Measurements from ENCODE around the gene MMS22L. TPM values are rescaled to one million over a fixed set of nuclear protein-coding genes. Genes with fewer than 3 reads are reported as not detected.
"Not testable (repeated sequence)": the region's sequence is repeated elsewhere in the genome, so short reads cannot be mapped to it uniquely, and the experiment has no call there.

The MMS22L gene
- total RNA-seq, 1 donor: 10.2 TPM

DNA sequence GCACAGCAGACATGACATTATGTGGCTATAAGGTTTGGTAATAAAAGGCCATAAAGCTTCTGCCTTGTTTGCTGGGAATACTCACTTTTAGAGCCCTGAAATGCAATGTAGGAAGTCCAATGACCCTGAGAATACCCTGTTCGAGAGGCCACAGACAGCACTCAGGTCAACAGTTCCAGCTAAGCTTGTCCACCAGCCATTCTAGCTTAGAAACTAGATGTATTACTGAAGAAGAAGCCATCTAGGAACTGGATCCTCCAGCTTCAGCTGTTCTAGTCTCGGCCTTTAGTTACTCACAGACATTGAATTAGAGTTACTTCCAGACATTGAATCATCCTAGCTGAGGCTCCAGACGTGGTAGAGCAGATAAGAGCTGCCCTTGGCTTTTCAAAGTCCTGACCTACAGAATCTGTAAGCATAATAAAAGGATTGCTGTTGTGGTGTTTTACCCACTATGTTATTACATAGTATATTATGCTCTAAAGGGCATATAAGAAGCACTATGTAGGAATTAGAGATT lies 84.9 kb downstream of the MMS22L start:
- Histone ChIP-seq H3K27me3 (ENCODE audit: insufficient read depth, low read length) (no peaks in the 10 kb centered on the region), H3K9me3 (ENCODE audit: low read depth, low read length) (no peaks in the 10 kb centered on the region), H3K4me3 (ENCODE audit: low read length) (no peak overlapping the region), H3K4me1 (ENCODE audit: insufficient read depth, low read length) (no peaks in the 10 kb centered on the region)

DNA sequence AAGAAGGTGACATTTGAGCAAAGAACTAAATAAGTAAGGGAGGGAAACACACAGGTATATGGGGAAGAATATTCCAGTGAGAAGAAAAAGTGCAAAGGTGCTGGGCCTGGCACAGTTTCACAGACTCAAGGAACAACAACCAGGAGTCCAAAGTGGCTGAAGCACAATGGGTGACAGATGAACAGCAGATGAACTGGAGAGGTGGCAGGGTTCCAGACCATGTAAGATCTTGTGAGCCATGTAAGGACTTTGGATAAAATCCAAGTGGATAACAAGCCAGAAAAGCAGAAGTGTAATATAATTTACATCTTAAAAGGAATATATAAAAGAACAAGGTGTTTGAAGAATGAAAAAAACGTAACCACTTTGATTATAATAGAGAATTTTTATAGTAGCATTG lies 87.9 kb downstream of the MMS22L start:
- Histone ChIP-seq H3K4me1 (ENCODE audit: insufficient read depth, low read length) (no peaks in the 10 kb centered on the region), H3K27me3 (ENCODE audit: insufficient read depth, low read length) (no peaks in the 10 kb centered on the region), H3K9me3 (ENCODE audit: low read depth, low read length) (no peaks in the 10 kb centered on the region)

DNA sequence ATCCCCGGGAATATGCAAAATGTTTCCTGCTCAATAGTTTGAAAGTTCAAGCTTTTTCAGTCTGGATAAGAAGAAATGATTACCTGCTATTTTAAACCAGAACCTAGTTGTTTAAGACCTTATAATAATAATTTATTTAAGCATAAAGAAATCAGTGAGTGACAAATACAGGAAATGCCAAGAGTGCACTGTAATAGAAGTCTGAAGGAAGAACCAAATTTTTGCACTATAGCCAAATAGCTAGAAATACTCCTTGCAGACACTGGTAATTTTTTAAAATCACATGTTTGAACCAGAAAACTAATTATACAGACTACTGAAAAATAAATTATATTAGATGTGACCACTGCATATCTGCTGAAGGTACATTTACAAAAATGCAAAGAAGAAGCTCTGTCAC lies 93.2 kb downstream of the MMS22L start:
- no peak overlapping the region for H3K4me3 ChIP-seq (ENCODE audit: low read length)
- H3K9me3 ChIP-seq (ENCODE audit: low read depth, low read length): no peaks in the 10 kb centered on the region
- no peaks in the 10 kb centered on the region for H3K27me3 ChIP-seq (ENCODE audit: insufficient read depth, low read length)
- H3K4me1 ChIP-seq (ENCODE audit: insufficient read depth, low read length): no peaks in the 10 kb centered on the region

More for the DNA sequence above, 87.9 kb downstream of the MMS22L start:
- no peak overlapping the region for H3K4me3 ChIP-seq (ENCODE audit: low read length)

DNA sequence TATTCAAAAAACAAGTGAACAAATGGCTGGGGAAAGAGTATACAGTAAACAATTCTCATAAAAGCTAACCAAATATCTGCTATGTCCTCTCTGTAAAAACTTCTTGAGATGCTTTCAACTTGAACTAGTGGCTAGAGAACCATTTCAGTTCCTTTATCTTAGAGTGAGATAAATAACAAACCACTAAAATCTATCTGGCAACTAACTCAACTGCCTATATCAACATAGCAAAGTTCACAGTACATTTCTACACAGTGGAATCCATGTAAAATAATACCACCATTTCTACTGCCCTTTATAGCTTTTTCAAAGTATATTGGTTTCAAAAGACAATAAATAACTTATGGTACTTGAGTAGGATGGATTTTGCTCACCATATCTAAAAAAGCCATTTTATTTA lies 95.1 kb downstream of the MMS22L start:
- no peaks in the 10 kb centered on the region for H3K4me1 ChIP-seq (ENCODE audit: insufficient read depth, low read length)
- H3K9me3 ChIP-seq (ENCODE audit: low read depth, low read length): no peaks in the 10 kb centered on the region

DNA sequence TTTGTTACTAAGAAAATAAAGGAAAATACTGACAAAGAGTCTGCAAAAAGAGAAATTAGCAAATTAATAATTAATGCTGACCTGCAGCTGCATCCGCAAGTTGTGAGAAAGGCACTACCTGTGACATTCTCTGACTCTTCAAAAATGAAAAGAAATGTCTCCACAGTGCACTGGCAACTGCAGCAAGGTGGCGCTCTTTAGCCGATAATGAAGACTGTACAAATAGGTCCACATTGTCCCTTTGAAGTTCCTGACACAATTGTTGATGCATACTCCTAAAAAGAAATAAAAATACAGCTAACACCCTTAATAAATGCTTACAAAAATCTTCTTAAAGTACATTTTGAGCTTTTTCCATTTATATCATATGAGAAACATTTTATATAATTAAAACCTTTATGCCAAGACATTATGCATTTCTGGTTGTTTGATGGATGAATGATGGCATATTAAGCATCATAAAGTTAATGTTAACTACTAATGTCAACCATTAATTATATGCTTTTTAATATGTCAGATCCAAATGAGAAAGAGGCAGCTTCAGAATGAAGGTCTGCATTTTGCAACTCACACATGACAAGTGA lies 96.5 kb downstream of the MMS22L start:
- H3K9me3 ChIP-seq (ENCODE audit: low read depth, low read length): no peaks in the 10 kb centered on the region
- no peaks in the 10 kb centered on the region for H3K4me1 ChIP-seq (ENCODE audit: insufficient read depth, low read length)
- no peaks in the 10 kb centered on the region for H3K27me3 ChIP-seq (ENCODE audit: insufficient read depth, low read length)
- no peak overlapping the region for H3K4me3 ChIP-seq (ENCODE audit: low read length)

More for the DNA sequence above, 95.1 kb downstream of the MMS22L start:
- no peaks in the 10 kb centered on the region for H3K27me3 ChIP-seq (ENCODE audit: insufficient read depth, low read length)
- H3K4me3 ChIP-seq (ENCODE audit: low read length): no peak overlapping the region

DNA sequence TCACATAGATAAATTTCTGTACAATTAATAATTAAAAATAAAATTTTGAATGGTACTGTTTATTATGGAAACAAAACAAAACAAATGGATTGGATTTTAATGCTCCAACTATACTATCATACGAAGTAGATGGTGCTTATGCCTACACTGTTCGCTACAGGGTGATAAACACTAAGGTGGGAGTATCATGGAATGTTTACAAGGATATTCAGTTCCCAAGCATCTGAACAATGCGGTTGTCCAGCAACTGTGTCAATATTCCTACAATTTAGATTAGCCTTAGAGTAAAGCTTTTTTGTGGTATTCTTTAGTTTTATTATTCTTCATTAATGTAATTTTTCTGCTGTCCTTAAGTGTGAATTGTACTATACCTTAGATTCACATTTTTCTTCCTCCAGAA lies 105.1 kb downstream of the MMS22L start:
- Histone ChIP-seq H3K27me3 (ENCODE audit: insufficient read depth, low read length) (no peaks in the 10 kb centered on the region), H3K9me3 (ENCODE audit: low read depth, low read length) (no peaks in the 10 kb centered on the region), H3K4me3 (ENCODE audit: low read length) (no peak overlapping the region)

DNA sequence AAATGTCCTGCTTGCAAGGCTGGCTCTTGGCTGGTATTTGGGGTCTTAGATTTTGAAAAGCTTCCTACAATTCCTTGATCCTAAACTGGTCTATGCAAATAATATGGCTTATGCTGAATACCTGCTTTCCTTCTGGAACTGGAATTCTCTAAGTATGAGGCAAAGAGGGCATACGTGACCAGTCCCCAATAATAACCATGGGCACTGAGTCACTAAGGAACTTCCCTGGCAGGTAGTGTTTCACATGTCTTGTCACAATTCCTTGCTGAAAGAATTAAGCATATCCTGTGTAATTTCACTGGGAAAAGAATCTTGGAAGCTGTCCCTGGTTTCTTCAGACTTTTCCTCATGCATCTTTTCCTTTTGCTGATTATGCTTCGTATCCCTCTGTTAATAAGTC lies 106.5 kb downstream of the MMS22L start:
- no peak overlapping the region for H3K4me3 ChIP-seq (ENCODE audit: low read length)
- no peaks in the 10 kb centered on the region for H3K27me3 ChIP-seq (ENCODE audit: insufficient read depth, low read length)
- no peaks in the 10 kb centered on the region for H3K9me3 ChIP-seq (ENCODE audit: low read depth, low read length)
- no peaks in the 10 kb centered on the region for H3K4me1 ChIP-seq (ENCODE audit: insufficient read depth, low read length)

More for the DNA sequence above, 105.1 kb downstream of the MMS22L start:
- no peaks in the 10 kb centered on the region for H3K4me1 ChIP-seq (ENCODE audit: insufficient read depth, low read length)

DNA sequence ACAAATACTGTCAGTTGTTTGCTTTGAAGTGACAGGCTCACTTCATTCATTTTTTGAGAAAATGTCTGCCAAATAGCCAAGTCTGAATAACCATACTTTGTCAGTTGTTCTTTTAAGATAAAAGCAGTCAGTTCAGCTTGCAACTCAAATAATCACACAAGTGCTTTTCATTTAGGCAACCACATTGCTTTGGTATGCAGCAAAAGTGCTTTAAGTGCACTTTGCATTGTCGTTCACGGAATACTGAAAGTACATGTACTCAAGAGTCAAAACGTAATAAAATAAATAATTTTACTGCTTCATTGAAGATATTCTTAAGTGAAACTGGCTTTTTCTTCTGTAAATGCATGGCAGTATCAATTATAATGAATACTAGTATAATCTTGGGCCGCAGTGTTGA lies 107.2 kb downstream of the MMS22L start:
- Histone ChIP-seq H3K4me3 (ENCODE audit: low read length) (no peak overlapping the region), H3K9me3 (ENCODE audit: low read depth, low read length) (no peaks in the 10 kb centered on the region), H3K4me1 (ENCODE audit: insufficient read depth, low read length) (no peaks in the 10 kb centered on the region), H3K27me3 (ENCODE audit: insufficient read depth, low read length) (no peaks in the 10 kb centered on the region)

DNA sequence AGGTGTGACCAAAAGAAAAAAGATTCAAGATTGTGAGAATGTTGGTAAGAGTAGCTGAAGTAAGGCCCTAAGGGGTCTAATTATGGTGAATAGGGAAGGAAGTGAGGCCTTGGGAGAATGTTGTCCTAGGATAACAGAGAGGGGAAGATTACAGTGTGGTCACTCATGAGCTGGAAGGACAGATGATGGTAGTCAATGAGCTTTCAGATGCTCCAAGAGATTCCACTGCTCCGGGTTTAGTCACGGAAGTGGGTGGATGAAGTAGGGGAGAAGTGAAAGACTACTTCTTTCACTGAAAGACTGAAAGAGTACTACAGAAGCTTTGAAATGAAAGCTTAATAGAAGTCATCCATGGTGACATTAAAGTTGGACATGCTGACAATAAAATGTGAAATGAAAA lies 108.5 kb downstream of the MMS22L start:
- Histone ChIP-seq H3K9me3 (ENCODE audit: low read depth, low read length) (no peaks in the 10 kb centered on the region), H3K27me3 (ENCODE audit: insufficient read depth, low read length) (no peaks in the 10 kb centered on the region), H3K4me1 (ENCODE audit: insufficient read depth, low read length) (no peaks in the 10 kb centered on the region), H3K4me3 (ENCODE audit: low read length) (no peak overlapping the region)

DNA sequence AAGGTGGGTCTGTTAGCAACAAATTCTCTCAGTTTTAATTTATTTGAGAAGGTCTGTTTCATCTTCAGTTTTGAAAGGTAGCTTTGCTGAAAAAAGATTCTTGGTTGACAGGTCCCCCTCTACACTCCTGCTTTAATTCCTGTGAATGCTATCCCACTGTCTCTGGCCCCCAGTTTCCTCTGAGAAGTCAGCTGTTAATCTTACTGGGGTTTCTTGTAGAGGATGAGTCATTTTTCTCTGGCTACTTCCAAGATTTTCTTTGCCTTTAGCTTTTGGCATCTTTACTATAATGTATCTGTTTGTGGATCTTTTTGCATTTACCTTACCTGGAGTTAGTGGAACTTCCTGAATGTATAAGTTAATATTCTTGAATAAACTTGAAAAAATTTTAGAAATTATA lies 122.7 kb downstream of the MMS22L start:
- no peaks in the 10 kb centered on the region for H3K4me1 ChIP-seq (ENCODE audit: insufficient read depth, low read length)
- no peaks in the 10 kb centered on the region for H3K9me3 ChIP-seq (ENCODE audit: low read depth, low read length)
- H3K4me3 ChIP-seq (ENCODE audit: low read length): no peak overlapping the region
- H3K27me3 ChIP-seq (ENCODE audit: insufficient read depth, low read length): no peaks in the 10 kb centered on the region

DNA sequence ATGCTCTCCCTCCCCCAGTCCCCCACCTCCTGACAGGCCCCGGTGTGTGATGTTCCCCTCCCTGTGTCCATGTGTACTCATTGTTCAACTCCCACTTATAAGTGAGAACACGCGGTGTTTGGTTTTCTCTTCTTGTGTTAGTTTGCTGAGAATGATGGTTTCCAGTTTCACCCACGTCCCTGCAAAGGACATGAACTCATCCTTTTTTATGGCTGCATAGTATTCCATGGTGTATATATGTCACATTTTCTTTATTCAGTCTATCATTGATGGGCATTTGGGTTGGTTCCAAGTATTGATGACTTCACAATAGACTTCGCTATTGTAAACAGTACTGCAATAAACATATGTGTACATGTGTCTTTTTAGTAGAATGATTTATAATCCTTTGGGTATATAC lies 127.6 kb downstream of the MMS22L start:
- not testable (repeated sequence) for H3K4me3 ChIP-seq (ENCODE audit: low read length); H3K27me3 ChIP-seq (ENCODE audit: insufficient read depth, low read length); H3K9me3 ChIP-seq (ENCODE audit: low read depth, low read length); H3K4me1 ChIP-seq (ENCODE audit: insufficient read depth, low read length)

DNA sequence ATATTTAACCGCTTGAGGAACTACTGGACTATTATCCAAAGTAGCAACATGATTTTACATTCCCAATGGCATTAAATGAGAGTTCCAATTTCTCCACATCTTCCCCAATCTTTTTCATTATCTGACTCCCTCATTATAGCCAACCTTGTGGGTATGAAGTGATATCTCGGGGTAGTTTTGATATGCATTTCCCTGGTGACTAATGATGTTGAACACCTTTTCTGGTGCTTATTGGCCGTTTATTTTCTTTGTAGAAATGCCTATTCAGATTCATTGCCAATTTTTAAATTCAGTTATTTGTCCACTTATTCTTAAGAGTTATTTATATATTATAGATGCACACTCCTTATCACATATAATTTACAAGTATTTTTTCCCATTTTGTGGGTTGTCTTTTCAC lies 129.0 kb downstream of the MMS22L start:
- Histone ChIP-seq H3K4me1 (ENCODE audit: insufficient read depth, low read length) (no peaks in the 10 kb centered on the region), H3K4me3 (ENCODE audit: low read length) (no peak overlapping the region), H3K27me3 (ENCODE audit: insufficient read depth, low read length) (no peaks in the 10 kb centered on the region), H3K9me3 (ENCODE audit: low read depth, low read length) (no peaks in the 10 kb centered on the region)

DNA sequence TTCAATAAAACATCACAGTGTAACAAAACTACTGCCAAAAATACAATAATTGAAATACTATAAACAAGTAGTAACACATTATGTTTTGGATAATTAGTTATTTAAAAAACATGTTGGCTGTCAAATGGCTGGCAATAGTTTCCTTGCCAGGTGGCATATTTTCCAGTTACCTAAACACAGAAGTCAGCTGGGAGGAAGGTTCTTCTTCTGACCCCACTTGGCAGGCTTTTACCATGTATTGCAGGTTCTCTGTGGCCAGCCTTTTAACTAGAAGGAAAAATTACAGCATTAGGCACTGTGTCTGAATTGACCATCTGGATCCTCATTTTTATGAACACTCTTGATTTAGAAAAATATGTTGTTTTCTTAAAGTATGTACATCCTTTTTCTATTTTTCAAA lies 131.4 kb downstream of the MMS22L start:
- Histone ChIP-seq H3K4me1 (ENCODE audit: insufficient read depth, low read length) (no peaks in the 10 kb centered on the region), H3K9me3 (ENCODE audit: low read depth, low read length) (no peaks in the 10 kb centered on the region), H3K27me3 (ENCODE audit: insufficient read depth, low read length) (no peaks in the 10 kb centered on the region), H3K4me3 (ENCODE audit: low read length) (no peak overlapping the region)

DNA sequence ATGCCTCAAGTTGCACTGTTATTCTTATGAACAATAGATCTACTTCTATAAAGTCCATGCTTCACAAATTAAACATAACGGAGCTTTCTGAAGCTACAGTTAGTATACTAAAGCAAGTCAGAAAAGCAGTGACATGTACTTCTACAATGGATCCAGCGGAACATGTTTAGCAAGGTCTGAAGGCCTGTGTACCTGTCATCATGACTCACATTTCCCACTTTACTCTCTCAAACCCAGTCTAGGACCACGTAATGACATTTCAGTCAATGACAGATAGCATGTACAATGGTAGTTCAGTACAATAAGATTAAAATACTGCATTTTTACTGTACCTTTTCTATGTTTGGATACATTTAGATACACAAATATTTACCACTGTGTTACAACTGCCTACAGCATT lies 132.1 kb downstream of the MMS22L start:
- no peaks in the 10 kb centered on the region for H3K4me1 ChIP-seq (ENCODE audit: insufficient read depth, low read length)
- no peaks in the 10 kb centered on the region for H3K9me3 ChIP-seq (ENCODE audit: low read depth, low read length)
- no peak overlapping the region for H3K4me3 ChIP-seq (ENCODE audit: low read length)
- no peaks in the 10 kb centered on the region for H3K27me3 ChIP-seq (ENCODE audit: insufficient read depth, low read length)

DNA sequence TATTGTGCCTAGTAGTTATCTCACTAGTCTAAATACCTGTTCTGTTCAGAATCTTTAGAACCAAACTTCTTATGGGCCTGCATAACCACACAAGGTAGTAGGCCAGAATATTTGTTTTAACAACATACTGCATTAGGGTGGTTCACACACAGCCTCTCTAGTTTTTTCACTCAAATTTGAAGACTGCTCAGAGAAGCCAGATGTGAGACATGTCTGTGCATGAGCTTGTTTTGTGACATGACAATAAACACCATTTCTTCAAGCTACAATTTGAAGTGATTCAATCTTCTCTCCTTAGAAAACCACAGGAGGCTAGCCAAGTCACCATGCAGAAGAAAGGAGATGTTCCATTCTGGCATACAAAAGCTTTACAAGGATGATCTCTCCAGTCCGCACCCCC lies 135.6 kb downstream of the MMS22L start:
- Histone ChIP-seq H3K27me3 (ENCODE audit: insufficient read depth, low read length) (no peaks in the 10 kb centered on the region), H3K4me1 (ENCODE audit: insufficient read depth, low read length) (no peaks in the 10 kb centered on the region), H3K9me3 (ENCODE audit: low read depth, low read length) (no peaks in the 10 kb centered on the region), H3K4me3 (ENCODE audit: low read length) (no peak overlapping the region)

DNA sequence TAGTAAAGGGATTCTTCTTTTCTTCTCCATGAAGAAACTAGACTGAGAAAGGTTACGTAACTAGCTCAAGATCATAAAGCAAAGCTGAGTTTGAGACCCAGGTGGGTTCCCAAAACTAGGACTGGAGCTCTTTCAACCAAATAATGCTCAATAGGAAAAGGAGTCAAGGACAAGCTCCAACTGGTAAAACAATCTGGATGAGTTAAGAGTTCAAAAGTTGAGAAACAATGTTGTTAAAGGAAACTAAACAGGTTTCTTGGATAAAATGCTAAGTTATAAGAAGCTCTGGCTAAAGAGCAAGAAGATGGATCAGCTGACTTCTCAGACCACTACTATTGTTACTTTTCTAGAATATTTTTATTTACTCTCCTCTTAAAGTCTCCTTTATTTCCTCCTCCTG lies 137.3 kb downstream of the MMS22L start:
- Histone ChIP-seq H3K4me3 (ENCODE audit: low read length) (no peak overlapping the region), H3K27me3 (ENCODE audit: insufficient read depth, low read length) (no peaks in the 10 kb centered on the region), H3K4me1 (ENCODE audit: insufficient read depth, low read length) (no peaks in the 10 kb centered on the region), H3K9me3 (ENCODE audit: low read depth, low read length) (no peaks in the 10 kb centered on the region)

Data from mononuclear cell (primary cell).